Stimulated activated CD4-positive, alpha-beta T cell treated with anti-CD3 and anti-CD28 coated beads, Interleukin-15, amount 100 ng/mL, for 1 hour (primary cell): ENCODE measurements around the gene PLEKHH1.

ENCODE experiments used
- DNase-seq, 2 donors: peaks; one replicate each; pipeline ENCODE4 v3.0.0-alpha.2; 2020; ENCODE audit warnings: low read depth in 1 of 2, low spot score in 1 of 2

The PLEKHH1 gene

GRCh38 chr14:67562025-67562775, 29.1 kb downstream of the PLEKHH1 start:
- DNase-seq = no peak

- DNase-seq = no peak
Measured at GRCh38 chr14:67562776-67563150, 29.7 kb downstream of the PLEKHH1 start.

GRCh38 chr14:67564236-67564635, 31.1 kb downstream of the PLEKHH1 start:
- DNase-seq = no peak

GRCh38 chr14:67566908-67567307, 33.8 kb downstream of the PLEKHH1 start:
- no peak for DNase-seq

GRCh38 chr14:67567654-67568053, 34.6 kb downstream of the PLEKHH1 start:
- DNase-seq = no peak

- DNase-seq = no peak
Measured at GRCh38 chr14:67569011-67569650, 36.0 kb downstream of the PLEKHH1 start.

- DNase-seq = no peak
Measured at GRCh38 chr14:67569651-67570290, 36.7 kb downstream of the PLEKHH1 start.

DNA sequence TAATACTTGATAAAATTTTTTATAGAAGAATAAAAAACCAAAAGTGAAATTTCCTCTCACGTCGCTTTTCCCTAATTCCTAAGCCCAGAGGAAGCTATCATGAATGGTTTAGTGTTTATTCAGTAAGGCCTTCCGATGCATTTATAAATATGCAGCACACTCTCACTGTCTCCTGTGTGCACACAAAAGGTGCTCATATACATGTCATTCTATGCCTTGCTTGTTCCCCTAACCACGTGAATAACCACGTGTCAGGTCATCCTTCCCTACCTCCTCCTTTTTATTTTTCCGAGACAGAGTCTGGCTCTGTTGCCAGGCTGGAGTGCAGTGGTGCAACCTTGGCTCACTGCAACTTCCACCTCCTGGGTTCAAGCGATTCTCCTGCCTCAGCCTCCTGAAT, 37.4 kb downstream of the PLEKHH1 start:
- no peak for DNase-seq

DNA sequence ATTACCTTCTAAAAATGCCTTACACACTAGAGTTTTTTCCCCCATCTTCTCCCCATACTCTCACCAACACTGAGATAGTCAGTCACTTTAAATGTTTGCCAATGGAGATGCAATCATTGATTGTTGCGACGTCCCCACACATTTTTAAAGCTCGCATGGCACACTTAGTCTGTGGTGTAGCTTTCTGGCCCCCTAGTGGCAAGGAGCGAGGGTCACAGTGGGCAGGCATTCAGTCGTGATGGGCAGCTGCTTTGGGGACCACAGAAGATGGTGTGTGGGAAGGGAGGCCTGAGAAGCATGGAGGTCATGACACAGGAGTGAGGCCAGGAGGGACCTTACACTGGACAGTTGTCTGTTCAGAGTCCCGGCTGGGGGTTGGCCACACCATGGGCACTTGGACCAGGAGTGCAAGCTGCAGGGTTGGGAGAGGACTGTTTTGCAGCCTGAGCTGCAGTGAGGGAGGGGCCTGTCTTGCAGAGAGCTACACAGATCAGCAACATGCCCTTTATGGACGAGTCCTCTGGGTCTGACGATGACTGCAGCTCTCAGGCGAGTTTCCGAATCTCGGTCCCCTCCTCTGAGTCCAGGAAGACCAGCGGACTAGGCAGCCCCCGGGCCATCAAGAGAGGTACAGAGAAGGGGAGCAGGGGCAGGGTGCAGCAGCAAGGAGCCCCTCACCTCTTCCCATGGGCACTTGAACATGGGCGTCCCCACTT, 38.3 kb downstream of the PLEKHH1 start:
- DNase-seq = peak; percentile 40 to 50

GRCh38 chr14:67571991-67572323, 38.9 kb downstream of the PLEKHH1 start:
- DNase-seq = no peak

- DNase-seq = no peak
Measured at GRCh38 chr14:67572608-67573007, 39.5 kb downstream of the PLEKHH1 start.

GRCh38 chr14:67573228-67574010, 40.3 kb downstream of the PLEKHH1 start:
- DNase-seq = no peak

GRCh38 chr14:67574156-67574555, 41.1 kb downstream of the PLEKHH1 start:
- DNase-seq = no peak

- no peak for DNase-seq
Measured at GRCh38 chr14:67574806-67575205, 41.7 kb downstream of the PLEKHH1 start.

DNA sequence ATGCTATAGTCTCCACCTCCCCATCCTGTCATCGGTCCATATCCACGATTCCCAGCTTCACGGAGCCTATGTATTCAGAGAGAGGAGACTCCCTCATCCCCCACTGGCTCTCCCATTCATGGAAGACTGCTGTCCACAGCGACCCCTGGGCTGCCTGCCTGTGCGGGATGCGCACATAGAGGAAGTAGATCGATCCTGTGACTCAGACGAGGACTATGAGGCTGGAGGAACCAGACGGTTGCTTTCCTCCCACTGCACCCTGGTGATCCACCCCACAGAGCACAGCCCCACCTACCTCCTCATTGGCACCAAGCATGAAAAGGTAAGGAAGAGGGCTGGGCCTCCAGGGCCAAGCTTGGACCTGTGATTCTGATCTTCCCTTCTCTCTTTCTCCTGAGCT, 42.6 kb downstream of the PLEKHH1 start:
- DNase-seq = no peak

- no peak for DNase-seq
Measured at GRCh38 chr14:67576216-67576955, 43.3 kb downstream of the PLEKHH1 start.

GRCh38 chr14:67577181-67577808, 44.2 kb downstream of the PLEKHH1 start:
- no peak for DNase-seq

DNA sequence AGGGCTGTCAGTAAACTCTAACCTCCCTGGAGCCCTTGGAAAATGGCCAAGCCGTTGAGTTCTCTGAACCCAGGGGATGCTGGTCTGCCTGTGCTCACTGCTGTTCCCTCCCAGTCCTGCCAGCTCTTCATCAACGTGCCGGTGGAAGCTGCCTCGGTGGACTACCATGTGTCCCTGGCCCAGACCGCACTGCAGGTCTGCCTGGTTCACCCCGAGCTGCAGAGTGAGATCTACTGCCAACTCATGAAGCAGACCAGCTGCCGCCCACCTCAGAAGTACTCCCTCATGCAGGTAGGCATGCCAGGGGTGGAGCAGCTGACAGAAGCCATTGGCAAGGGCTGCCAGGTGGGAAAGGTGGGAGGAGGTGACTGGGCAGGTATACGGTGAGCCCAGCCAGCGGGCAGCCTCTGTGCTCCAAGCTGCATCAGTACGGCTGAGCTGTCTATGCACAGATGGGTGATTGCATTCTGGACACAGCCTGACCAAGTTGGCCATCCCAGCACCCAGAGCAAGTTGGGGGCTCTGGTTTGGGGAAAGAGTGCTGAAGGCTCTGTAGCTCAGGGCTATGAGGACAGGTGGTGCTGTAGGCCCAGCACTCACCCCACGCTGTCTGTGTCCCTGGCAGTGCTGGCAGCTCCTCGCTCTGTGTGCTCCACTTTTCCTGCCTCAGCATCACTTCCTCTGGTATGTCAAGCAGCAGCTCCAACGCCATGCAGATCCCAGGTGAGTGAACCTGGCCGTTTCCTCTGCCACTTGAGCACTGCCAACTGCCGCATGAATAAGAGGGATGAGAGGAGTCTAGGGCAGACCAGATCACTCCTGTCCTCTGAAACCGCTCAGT, 45.0 kb downstream of the PLEKHH1 start:
- no peak for DNase-seq

GRCh38 chr14:67579040-67579439, 46.0 kb downstream of the PLEKHH1 start:
- no peak for DNase-seq
